H1 (cell line): ENCODE results near the gene CYP39A1. TPM values are rescaled to one million over a fixed set of nuclear protein-coding genes. Genes with fewer than 3 reads are reported as not detected.

Experiments
- CTCF ChIA-PET: fragments of 300-600 bp; sonication (Branson Sonifier 250); formaldehyde crosslinking; loops from one replicate; lab custom pipeline; 2021; ENCODE audit not compliant: partially characterized antibody; lab: Charles Lee
- POLR2A ChIA-PET: fragments of 300-600 bp; sonication (Branson Sonifier 250); formaldehyde crosslinking; loops from one replicate; lab custom pipeline; 2021; ENCODE audit warnings: inconsistent platforms; ENCODE audit not compliant: partially characterized antibody; lab: Charles Lee
- DNase-seq, 2 experiments: peaks; one replicate each; pipeline versions ENCODE4 v3.0.0 to v3.0.0-alpha.2; 2010 to 2022; ENCODE audit warnings: low spot score in 2 of 2, low read depth in 1 of 2, mixed read lengths in 1 of 2
- FAIRE-seq: peaks from 2 replicates; lab custom pipeline; 2011; peaks lifted over from hg19 to GRCh38; lab: Jason Lieb, UNC
- H2AFZ ChIP-seq: 2 replicates; pipeline ENCODE4 v1.8.1; 2012; ENCODE audit warnings: low read length, inconsistent platforms
- H2AK5ac ChIP-seq: 2 replicates; pipeline ENCODE4 v1.6.1; 2013; ENCODE audit warnings: low read depth, low read length
- H2BK120ac ChIP-seq: replicated peaks from 2 replicates; pipeline ENCODE3; 2013; ENCODE audit warnings: low read depth, low read length, inconsistent platforms
- H2BK12ac ChIP-seq: 2 replicates; pipeline ENCODE4 v1.6.1; 2013; ENCODE audit warnings: low read depth, low read length
- H2BK15ac ChIP-seq: 2 replicates; pipeline ENCODE4 v1.6.1; 2013; ENCODE audit warnings: low read length
- H2BK20ac ChIP-seq: 2 replicates; pipeline ENCODE4 v1.6.1; 2013; ENCODE audit warnings: low read length
- H2BK5ac ChIP-seq: 2 replicates; pipeline ENCODE4 v1.6.1; 2013; ENCODE audit warnings: low read depth, low read length
- H3K14ac ChIP-seq: 2 replicates; pipeline ENCODE4 v1.6.1; 2013; ENCODE audit warnings: inconsistent platforms; ENCODE audit not compliant: insufficient read length
- H3K18ac ChIP-seq: 2 replicates; pipeline ENCODE4 v1.6.1; 2013; ENCODE audit warnings: low read length; ENCODE audit errors: extremely low read depth
- H3K23ac ChIP-seq: 2 replicates; pipeline ENCODE4 v1.6.1; 2013; ENCODE audit warnings: inconsistent platforms; ENCODE audit not compliant: insufficient read length
- H3K23me2 ChIP-seq: 2 replicates; pipeline ENCODE4 v1.6.1; 2013; ENCODE audit warnings: low read depth, low read length
- H3K27ac ChIP-seq: 2 replicates; pipeline ENCODE4 v1.6.1; 2011; ENCODE audit warnings: low read depth, low read length, inconsistent platforms
- H3K27me3 ChIP-seq, 4 experiments: replicated peaks in 1 of 4; 1 replicate in 1 of 4; 2 replicates in 3 of 4; pipeline versions ENCODE4 v1.6.1 to v1.8.1; 2011 to 2013; ENCODE audit warnings: low read length in 3 of 4, mild to moderate bottlenecking in 3 of 4, inconsistent platforms in 2 of 4, mixed read lengths in 2 of 4, moderate library complexity in 1 of 4; ENCODE audit not compliant: control insufficient read depth in 3 of 4, insufficient read depth in 3 of 4; ENCODE audit errors: extremely low read depth in 1 of 4
- H3K36me3 ChIP-seq, 4 experiments: 2 replicates each; pipeline versions ENCODE4 v1.6.1 to v1.8.1; 2011 to 2013; ENCODE audit warnings: mild to moderate bottlenecking in 4 of 4, low read length in 3 of 4, moderate library complexity in 2 of 4, control low read depth in 1 of 4, inconsistent platforms in 1 of 4; ENCODE audit not compliant: insufficient read depth in 4 of 4, control insufficient read depth in 2 of 4
- H3K4ac ChIP-seq: replicated peaks from 2 replicates; pipeline ENCODE3; 2013; ENCODE audit warnings: low read length, low read depth, mixed read lengths, inconsistent platforms; ENCODE audit not compliant: insufficient read length
- H3K4me1 ChIP-seq, 4 experiments: replicated peaks in 1 of 4; 1 replicate in 1 of 4; 2 replicates in 3 of 4; pipeline versions ENCODE4 v1.6.1 to v1.8.1; 2011 to 2013; ENCODE audit warnings: low read length in 3 of 4, inconsistent platforms in 2 of 4, mixed read lengths in 1 of 4; ENCODE audit not compliant: insufficient read depth in 4 of 4, control insufficient read depth in 3 of 4
- H3K4me2 ChIP-seq, 2 experiments: 2 replicates each; pipeline versions ENCODE4 v1.6.1 to v1.8.1; 2011 to 2013; ENCODE audit warnings: low read depth in 2 of 2, low read length in 2 of 2, control low read depth in 1 of 2, inconsistent platforms in 1 of 2, mild to moderate bottlenecking in 1 of 2; ENCODE audit not compliant: insufficient read depth in 1 of 2
- H3K4me3 ChIP-seq, 4 experiments: fragments of 200-600, 300-600 bp in 1 of 4; sonication (generic), shearing (Covaris generic), sonication (Bioruptor Twin) in 1 of 4; 2 replicates each; pipeline versions ENCODE4 v1.5.1 to v1.8.1; 2011 to 2016; ENCODE audit warnings: low read length in 4 of 4, low read depth in 3 of 4, control low read depth in 2 of 4, inconsistent platforms in 2 of 4, mild to moderate bottlenecking in 2 of 4, mixed read lengths in 1 of 4, moderate library complexity in 1 of 4; ENCODE audit not compliant: insufficient read depth in 2 of 4; ENCODE audit errors: extremely low read depth in 1 of 4
- H3K56ac ChIP-seq: replicated peaks from 2 replicates; pipeline ENCODE3; 2013; ENCODE audit warnings: low read depth, mild to moderate bottlenecking, mixed read lengths, low read length, inconsistent platforms; ENCODE audit not compliant: insufficient read length
- H3K79me1 ChIP-seq: 2 replicates; pipeline ENCODE4 v1.6.1; 2013; ENCODE audit warnings: low read depth, low read length, control low read depth
- H3K79me2 ChIP-seq, 2 experiments: 2 replicates each; pipeline versions ENCODE4 v1.6.1 to v1.8.1; 2012 to 2013; ENCODE audit warnings: low read length in 2 of 2, mild to moderate bottlenecking in 2 of 2, inconsistent platforms in 1 of 2; ENCODE audit not compliant: insufficient read depth in 2 of 2, control insufficient read depth in 1 of 2
- H3K9ac ChIP-seq, 4 experiments: replicated peaks in 1 of 4; 1 replicate in 1 of 4; 2 replicates in 3 of 4; pipeline versions ENCODE4 v1.6.1 to v1.8.1; 2011 to 2013; ENCODE audit warnings: low read depth in 3 of 4, low read length in 3 of 4, control low read depth in 2 of 4, mild to moderate bottlenecking in 2 of 4, moderate library complexity in 2 of 4, inconsistent platforms in 1 of 4; ENCODE audit errors: extremely low read depth in 1 of 4
- H3K9me3 ChIP-seq, 2 experiments: 2 replicates each; pipeline versions ENCODE4 v1.6.1 to v1.8.1; 2012 to 2013; ENCODE audit warnings: mild to moderate bottlenecking in 2 of 2, moderate library complexity in 2 of 2, control low read depth in 1 of 2, inconsistent platforms in 1 of 2, low read depth in 1 of 2, low read length in 1 of 2, mixed read lengths in 1 of 2; ENCODE audit not compliant: insufficient read depth in 2 of 2
- H4K20me1 ChIP-seq, 2 experiments: replicated peaks in 1 of 2; 2 replicates each; pipeline versions ENCODE3 to v1.8.1; 2011 to 2013; ENCODE audit warnings: inconsistent platforms in 2 of 2, low read length in 2 of 2, mild to moderate bottlenecking in 1 of 2; ENCODE audit not compliant: insufficient read depth in 2 of 2, control insufficient read depth in 1 of 2
- H4K5ac ChIP-seq: 2 replicates; pipeline ENCODE4 v1.6.1; 2013; ENCODE audit warnings: low read length, low read depth, mixed read lengths, inconsistent platforms; ENCODE audit not compliant: insufficient read length
- H4K8ac ChIP-seq: 2 replicates; pipeline ENCODE4 v1.8.0; 2013; ENCODE audit warnings: mild to moderate bottlenecking, moderate library complexity, low read length, inconsistent platforms; ENCODE audit not compliant: insufficient read depth; ENCODE audit errors: extremely low read depth
- H4K91ac ChIP-seq: replicated peaks from 2 replicates; pipeline ENCODE3; 2013; ENCODE audit warnings: low read length, mixed read lengths, inconsistent platforms; ENCODE audit not compliant: insufficient read length
- CHD2 ChIP-seq: IDR thresholded peaks from 2 replicates; pipeline ENCODE4 v1.6.1; 2012; ENCODE audit warnings: low read length, improper control_type of control experiment
- CTCF ChIP-seq, 3 experiments: IDR thresholded peaks; 1 replicate in 2 of 3; 2 replicates in 1 of 3; pipeline versions ENCODE4 v1.5.1 to v1.6.1; 2011; ENCODE audit warnings: low read length in 3 of 3, mild to moderate bottlenecking in 3 of 3, inconsistent platforms in 2 of 3, low read depth in 1 of 3, moderate library complexity in 1 of 3; ENCODE audit not compliant: insufficient read depth in 1 of 3; ENCODE audit errors: control extremely low read depth in 1 of 3
- RAD21 ChIP-seq, 2 experiments: IDR thresholded peaks in 1 of 2; conservative IDR thresholded peaks in 1 of 2; 2 replicates each; pipeline ENCODE4 v1.6.1; 2011; ENCODE audit warnings: low read depth in 2 of 2, low read length in 2 of 2, improper control_type of control experiment in 1 of 2, inconsistent platforms in 1 of 2, mild to moderate bottlenecking in 1 of 2, moderate library complexity in 1 of 2
- SAP30 ChIP-seq: fragments of 300-600 bp; sonication (generic); IDR thresholded peaks from 2 replicates; pipeline ENCODE4 v1.7.1; 2012; ENCODE audit warnings: low read length, moderate library complexity, mild to moderate bottlenecking, inconsistent platforms; ENCODE audit not compliant: insufficient read depth, insufficient replicate concordance
- USF2 ChIP-seq: IDR thresholded peaks from 2 replicates; pipeline ENCODE4 v1.6.1; 2011; ENCODE audit warnings: low read length, improper control_type of control experiment
- WGBS, 2 experiments: shearing (Covaris generic) in 1 of 2; methylation state at CpG; one replicate each; pipeline versions ENCODE4 v1.1.6 to v1.1.7; 2013 to 2015; ENCODE audit warnings: low lambda C conversion rate in 2 of 2, mixed read lengths in 2 of 2, inconsistent platforms in 1 of 2, low coverage in 1 of 2, missing lambda C conversion rate in 1 of 2; ENCODE audit not compliant: insufficient replicate concordance in 2 of 2, insufficient coverage in 1 of 2, insufficient read length in 1 of 2; ENCODE audit errors: extremely low coverage in 1 of 2, missing lambda C conversion rate in 1 of 2; 5-methylcytosine and 5-hydroxymethylcytosine counted together
- polyA plus RNA-seq, 7 experiments: library from polyadenylated mRNA; depleted of rRNA in 3 of 7; stranded (reverse) in 5 of 7; unstranded in 2 of 7; fragments of >200 nt in 5 of 7; fragments of 200-250 nt in 2 of 7; gene quantifications; 1 replicate in 5 of 7; 2 replicates in 1 of 7; 4 replicates in 1 of 7; pipeline versions ENCODE4 v1.2.1 to v1.2.3, GENCODE V29; 2011 to 2013; ENCODE audit warnings: missing spikeins in 2 of 7, mixed read lengths in 2 of 7
- total RNA-seq: library from RNA; stranded (reverse); fragmentation: NEBNext Ultra II Directional; extraction: Animal tissue kit (Norgen Biotek cat#: 25700); gene quantifications from 2 replicates; pipeline ENCODE4 v1.2.1, GENCODE V29; 2021

Gene CYP39A1
- total and polyA plus RNA-seq, 2 of the 8 experiments (the other 6 are each of a cell fraction or from before 2014, with no cell fraction given) = 0.71 to 2.4 TPM

DNA sequence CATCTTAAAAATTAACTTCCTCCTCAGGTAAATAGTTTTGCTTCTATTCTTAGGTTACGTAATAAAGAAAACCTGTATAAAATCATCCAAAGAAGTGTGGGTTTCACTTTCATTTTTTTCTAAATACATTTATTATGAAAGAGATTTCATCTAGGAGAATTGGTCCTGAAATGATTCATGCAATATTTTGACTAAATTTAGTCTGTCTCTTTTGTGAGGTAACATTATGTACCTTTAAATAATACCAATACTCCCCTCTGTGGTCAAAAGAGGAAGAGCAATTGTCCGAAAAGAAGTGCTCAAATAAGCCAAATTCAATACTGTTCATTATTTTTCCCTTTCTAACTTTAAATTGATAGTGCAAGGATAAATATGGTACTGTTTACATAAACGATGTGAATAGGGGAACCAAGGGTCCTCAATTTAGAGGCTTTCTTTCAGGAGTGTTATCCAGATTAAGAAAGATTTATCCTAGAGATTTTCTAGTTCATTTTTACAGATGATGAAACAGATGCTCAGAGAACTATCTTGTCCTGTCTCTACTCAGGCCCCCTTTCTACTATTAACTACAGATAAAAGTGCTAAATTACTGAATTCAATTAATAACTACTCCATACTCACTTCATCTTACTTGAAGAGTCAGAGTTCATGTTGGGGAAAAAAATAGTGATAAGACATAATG is 26.2 kb downstream of the CYP39A1 start:
- Histone ChIP-seq H3K27me3 (no peaks in the 10 kb centered on the region), H3K4me3 (no peak overlapping the region), H3K27ac (no peak overlapping the region), H2BK5ac (no peak overlapping the region), H3K9me3 (no peaks in the 10 kb centered on the region), H3K79me2 (no peaks in the 10 kb centered on the region), H2BK120ac (no peak overlapping the region), H3K4me2 (no peak overlapping the region), H3K79me1 (no peaks in the 10 kb centered on the region), H3K9ac (no peak overlapping the region), H3K23me2 (no peaks in the 10 kb centered on the region), H2BK20ac (no peak overlapping the region), H3K4me1 (no peaks in the 10 kb centered on the region), H4K20me1 (no peaks in the 10 kb centered on the region), H3K56ac (no peak overlapping the region), H2BK15ac (no peak overlapping the region), H2BK12ac (no peak overlapping the region), H4K8ac (no peak overlapping the region), H3K14ac (no peak overlapping the region), H4K5ac (no peak overlapping the region), H3K36me3 (no peaks in the 10 kb centered on the region), H3K23ac (no peak overlapping the region), H2AFZ (no peak overlapping the region), H2AK5ac (no peak overlapping the region), H3K18ac (no peak overlapping the region), H3K4ac (no peak overlapping the region), H4K91ac (no peak overlapping the region)
- ChIA-PET CTCF (no interaction called here), POLR2A (no interaction called here)
- peak; percentile 57 for FAIRE-seq
- TF ChIP-seq RAD21 (IDR thresholded peaks at IDR 0.05 in 1 of 2, conservative IDR thresholded peaks at IDR 0.05 in 1 of 2; ENCODE audit: low read depth in 2 of 2, low read length in 2 of 2) (peak; percentile 54 to 73), USF2 (no peak), CTCF (IDR thresholded peaks at IDR 0.05; ENCODE audit: control extremely low read depth in 1 of 3, insufficient read depth in 1 of 3, low read depth in 1 of 3, low read length in 3 of 3) (peak in 2 of 3 experiments; percentile 29 to 50; a peak in 2 of 4 replicates), CHD2 (no peak), SAP30 (no peak)
- no peak for DNase-seq
- 45% methylated on average over 3 of the region's 3 CpGs; no CpG with 5 or more reads in 1 of the 2 experiments for WGBS, 2 experiments
